BJ (cell line): ENCODE measurements around the gene MACO1. TPM values are rescaled to one million over a fixed set of nuclear protein-coding genes. Genes with fewer than 3 reads are reported as not detected.

Experiments used
- CTCF ChIA-PET: fragments of 350-600 bp; formaldehyde crosslinking; extraction: SDS; loops from one replicate; lab custom pipeline; 2021; ENCODE audit warnings: antibody characterized with exemption, inconsistent platforms; lab: Yijun Ruan, JAX
- POLR2A ChIA-PET: fragments of 300-600 bp; sonication (Branson Sonifier 250); formaldehyde crosslinking; extraction: SDS; loops from one replicate; lab custom pipeline; 2021; ENCODE audit warnings: antibody characterized with exemption; lab: Charles Lee
- DNase-seq: peaks from one replicate; pipeline ENCODE4 v3.0.0-alpha.2; 2011; ENCODE audit warnings: low read depth
- H3K27me3 ChIP-seq: 2 replicates; pipeline ENCODE4 v1.6.0; 2011; ENCODE audit warnings: low read length; ENCODE audit not compliant: control insufficient read depth, insufficient read depth
- H3K36me3 ChIP-seq: 2 replicates; pipeline ENCODE4 v1.5.1; 2011; ENCODE audit warnings: low read length; ENCODE audit not compliant: control insufficient read depth, insufficient read depth
- H3K4me3 ChIP-seq: 2 replicates; pipeline ENCODE4 v1.5.1; 2011; ENCODE audit warnings: low read depth, mild to moderate bottlenecking, control low read depth, low read length
- CTCF ChIP-seq: IDR thresholded peaks from 2 replicates; pipeline ENCODE4 v1.5.1; 2011; ENCODE audit warnings: low read depth, mild to moderate bottlenecking, control low read depth, inconsistent platforms, low read length, moderate library complexity; ENCODE audit not compliant: insufficient read depth
- polyA plus RNA-seq: library from polyadenylated mRNA; depleted of rRNA; stranded (reverse); fragments of >200 nt; gene quantifications from 2 replicates; pipeline ENCODE4 v1.2.3, GENCODE V29; 2011

MACO1 gene
- polyA plus RNA-seq, 1 experiment = 9.5 TPM

GRCh38 chr1:25473653-25474225 is 43.0 kb downstream of the MACO1 start:
- Histone ChIP-seq H3K36me3 (no peaks in the 10 kb centered on the region), H3K4me3 (no peak overlapping the region), H3K27me3 (no peaks in the 10 kb centered on the region)
- ChIA-PET POLR2A (no interaction called here), CTCF (no interaction called here)
- no peak for TF ChIP-seq CTCF
- DNase-seq = no peak

GRCh38 chr1:25474439-25475047 is 43.8 kb downstream of the MACO1 start:
- ChIA-PET CTCF (interaction anchor here (1.6 kb wide), 1 partner anchor 24 kb away, joined by 4 read pairs; no protein-coding TSS in a partner anchor), POLR2A (no interaction called here)
- no peak for DNase-seq
- no peaks in the 10 kb centered on the region for H3K36me3 ChIP-seq
- no peaks in the 10 kb centered on the region for H3K27me3 ChIP-seq
- no peak for TF ChIP-seq CTCF
- H3K4me3 ChIP-seq = no peak overlapping the region

GRCh38 chr1:25476186-25477097 is 45.7 kb downstream of the MACO1 start:
- POLR2A ChIA-PET = no interaction called here

GRCh38 chr1:25477448-25478034 is 46.8 kb downstream of the MACO1 start:
- ChIA-PET CTCF (interaction anchor here (1.1 to 2.1 kb wide), 2 partner anchors 12 to 319 kb away, joined by 3 to 5 read pairs; no protein-coding TSS in a partner anchor), POLR2A (interaction anchor here (0.6 kb wide), 1 partner anchor 24 kb away, joined by 6 read pairs; no protein-coding TSS in a partner anchor)

More at GRCh38 chr1:25476186-25477097, 45.7 kb downstream of the MACO1 start:
- CTCF ChIA-PET = interaction anchor here (1.1 to 2.1 kb wide), 4 partner anchors 9 to 37 kb away, joined by 3 to 5 read pairs (median 4); no protein-coding TSS in a partner anchor
- Histone ChIP-seq H3K36me3 (no peaks in the 10 kb centered on the region), H3K27me3 (no peaks in the 10 kb centered on the region), H3K4me3 (no peak overlapping the region)
- no peak for TF ChIP-seq CTCF
- DNase-seq = no peak

More at GRCh38 chr1:25477448-25478034, 46.8 kb downstream of the MACO1 start:
- TF ChIP-seq CTCF = no peak
- DNase-seq = no peak
- no peaks in the 10 kb centered on the region for H3K36me3 ChIP-seq
- no peaks in the 10 kb centered on the region for H3K27me3 ChIP-seq
- no peak overlapping the region for H3K4me3 ChIP-seq
